Subcutaneous adipose tissue (tissue), 4 donors: ENCODE results near the gene UBE4B. TPM values are rescaled to one million over a fixed set of nuclear protein-coding genes. Genes with fewer than 3 reads are reported as not detected.

Source experiments
- total RNA-seq, 4 donors: library from RNA; depleted of rRNA; stranded (reverse); fragments of >200 nt; gene quantifications; one replicate each; pipeline ENCODE4 v1.1.0, GENCODE V29; 2016
- TF ChIP-seq, protein P1 (sequence below): fragments of 450-650 bp; IDR thresholded peaks from one replicate; pipeline ENCODE4 v1.5.1; 2016; ENCODE audit warnings: low read depth, mild to moderate bottlenecking, control low read depth, antibody characterized with exemption, moderate library complexity

The UBE4B gene
- total RNA-seq, 4 donors from 2014 or later, result 38.2 to 57.8 (median 50.0) TPM

DNA sequence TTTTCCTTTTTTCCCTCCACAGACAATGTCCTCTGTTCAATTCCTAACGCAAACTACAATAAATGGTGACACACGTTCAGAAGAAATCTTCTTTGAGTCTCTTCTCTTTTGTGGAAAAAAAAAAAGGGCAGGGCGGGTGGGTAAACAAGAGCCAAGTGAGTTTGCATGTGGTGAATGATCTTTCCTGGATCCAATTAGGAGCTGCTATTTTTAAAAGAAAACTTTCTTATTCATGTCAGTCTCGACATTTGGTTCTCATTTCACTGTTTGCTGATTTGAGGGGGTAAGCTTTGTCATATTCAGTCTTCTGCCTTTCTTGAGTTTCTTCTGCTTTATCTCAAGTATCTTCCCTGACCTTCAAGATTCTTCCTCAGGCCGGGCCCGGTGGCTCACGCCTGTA is 148.4 kb downstream of the UBE4B start:
- TF ChIP-seq, protein P1, sequence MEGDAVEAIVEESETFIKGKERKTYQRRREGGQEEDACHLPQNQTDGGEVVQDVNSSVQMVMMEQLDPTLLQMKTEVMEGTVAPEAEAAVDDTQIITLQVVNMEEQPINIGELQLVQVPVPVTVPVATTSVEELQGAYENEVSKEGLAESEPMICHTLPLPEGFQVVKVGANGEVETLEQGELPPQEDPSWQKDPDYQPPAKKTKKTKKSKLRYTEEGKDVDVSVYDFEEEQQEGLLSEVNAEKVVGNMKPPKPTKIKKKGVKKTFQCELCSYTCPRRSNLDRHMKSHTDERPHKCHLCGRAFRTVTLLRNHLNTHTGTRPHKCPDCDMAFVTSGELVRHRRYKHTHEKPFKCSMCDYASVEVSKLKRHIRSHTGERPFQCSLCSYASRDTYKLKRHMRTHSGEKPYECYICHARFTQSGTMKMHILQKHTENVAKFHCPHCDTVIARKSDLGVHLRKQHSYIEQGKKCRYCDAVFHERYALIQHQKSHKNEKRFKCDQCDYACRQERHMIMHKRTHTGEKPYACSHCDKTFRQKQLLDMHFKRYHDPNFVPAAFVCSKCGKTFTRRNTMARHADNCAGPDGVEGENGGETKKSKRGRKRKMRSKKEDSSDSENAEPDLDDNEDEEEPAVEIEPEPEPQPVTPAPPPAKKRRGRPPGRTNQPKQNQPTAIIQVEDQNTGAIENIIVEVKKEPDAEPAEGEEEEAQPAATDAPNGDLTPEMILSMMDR, result no peak

DNA sequence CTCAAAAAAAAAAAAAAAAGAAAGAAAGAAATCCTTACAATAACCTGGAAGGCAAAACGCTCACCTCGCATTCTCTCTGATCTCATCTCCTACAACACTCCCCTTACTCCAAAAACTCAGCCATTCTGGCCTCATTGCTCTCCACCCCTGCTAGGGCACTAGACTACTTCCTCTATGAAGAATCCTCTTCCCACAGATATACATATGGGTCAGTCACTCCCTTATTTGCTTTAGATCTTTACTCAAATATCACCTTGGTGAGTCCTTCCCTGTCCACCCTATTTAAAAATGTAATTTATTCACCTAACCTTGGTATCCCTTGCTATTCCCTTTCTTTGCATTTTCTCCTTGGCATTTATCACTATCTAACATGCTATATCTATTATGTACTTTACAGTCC is 153.0 kb downstream of the UBE4B start:
- TF ChIP-seq, protein P1, result no peak

DNA sequence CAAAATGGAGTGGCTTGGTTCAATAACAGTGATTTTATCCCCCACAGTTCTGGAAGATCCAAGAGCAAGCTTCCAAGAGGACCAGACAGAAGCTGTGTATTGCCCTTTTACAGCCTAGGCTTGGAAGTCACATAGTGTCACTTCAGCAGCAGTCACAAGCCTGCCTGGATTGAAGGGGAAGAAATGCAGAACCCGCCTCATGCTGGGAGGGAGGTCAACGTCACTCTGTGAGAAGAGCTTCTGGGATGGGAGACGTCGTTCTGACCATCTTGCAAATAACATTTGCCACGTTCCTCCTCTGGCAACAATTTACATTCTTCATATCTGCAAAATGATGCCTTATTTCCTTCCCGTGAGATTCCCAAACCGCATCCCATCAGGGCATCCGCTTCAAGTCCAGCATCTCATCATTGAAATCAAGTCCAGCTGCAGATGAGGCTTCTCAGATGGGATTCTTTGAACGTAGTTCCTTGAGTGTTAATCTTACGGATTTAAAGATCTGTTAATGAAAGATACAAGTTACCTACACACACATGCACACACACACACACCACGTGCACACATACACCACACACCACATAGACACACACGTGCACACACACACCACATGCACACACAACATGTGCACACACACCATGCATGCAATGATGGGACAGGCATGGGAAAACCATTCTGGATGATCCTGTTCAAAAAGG is 153.7 kb downstream of the UBE4B start:
- TF ChIP-seq, protein P1, result no peak

DNA sequence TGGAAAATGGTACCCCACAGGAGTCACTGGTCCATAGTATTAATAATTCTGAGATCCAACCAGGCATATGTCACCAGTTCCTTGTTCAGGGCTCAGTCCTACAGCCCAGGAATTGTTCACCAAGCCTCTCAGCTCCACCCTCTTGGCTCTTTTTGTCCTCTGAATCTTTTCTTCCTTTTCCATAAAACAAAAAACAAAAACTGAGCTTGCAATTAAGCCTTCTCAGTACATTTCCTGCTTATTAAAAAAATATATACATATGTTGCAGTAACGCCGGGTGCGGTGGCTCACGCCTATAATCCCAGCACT is 154.2 kb downstream of the UBE4B start:
- TF ChIP-seq, protein P1, result no peak

DNA sequence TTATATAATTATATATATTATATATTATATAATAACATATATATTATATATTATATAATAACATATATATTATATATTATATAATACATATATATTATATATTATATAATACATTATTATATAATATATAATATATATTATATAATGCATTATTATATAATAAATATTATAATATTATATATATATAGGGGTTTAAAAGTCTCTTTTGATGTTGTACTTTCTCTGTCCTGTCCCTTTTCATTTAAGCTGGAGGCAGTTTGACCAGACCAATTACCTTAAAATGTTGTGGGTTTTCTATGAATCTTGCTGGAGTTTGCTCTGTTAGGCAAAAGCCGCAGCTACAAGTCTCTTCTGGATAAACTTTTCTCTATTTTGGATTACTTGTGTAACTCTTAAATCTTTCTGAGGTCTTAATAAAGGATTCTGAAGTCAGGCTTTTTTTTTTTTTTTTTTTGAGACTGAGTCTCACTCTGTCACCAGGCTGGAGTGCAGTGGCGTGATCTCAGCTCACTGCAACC is 155.4 kb downstream of the UBE4B start:
- TF ChIP-seq, protein P1, result no peak

DNA sequence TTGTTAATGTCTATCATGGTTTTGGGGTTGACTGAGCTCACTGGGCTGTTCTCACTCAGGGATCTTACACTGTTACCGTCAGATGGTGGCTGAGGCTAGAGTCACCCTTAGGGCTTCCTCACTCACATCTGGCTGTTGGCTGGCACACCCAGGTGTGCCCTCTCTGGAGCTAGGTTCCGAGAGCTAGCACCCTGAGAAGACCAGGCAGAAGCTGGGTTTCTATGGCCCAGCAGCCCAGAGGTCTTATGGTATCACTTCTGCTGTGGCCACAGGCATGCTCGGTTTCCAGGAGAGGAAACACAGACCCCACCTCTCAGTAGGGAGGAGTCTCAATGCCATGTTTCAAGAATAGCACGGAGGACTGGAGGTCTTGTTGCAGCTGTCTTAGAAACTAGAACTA is 156.9 kb downstream of the UBE4B start:
- TF ChIP-seq, protein P1, result no peak

DNA sequence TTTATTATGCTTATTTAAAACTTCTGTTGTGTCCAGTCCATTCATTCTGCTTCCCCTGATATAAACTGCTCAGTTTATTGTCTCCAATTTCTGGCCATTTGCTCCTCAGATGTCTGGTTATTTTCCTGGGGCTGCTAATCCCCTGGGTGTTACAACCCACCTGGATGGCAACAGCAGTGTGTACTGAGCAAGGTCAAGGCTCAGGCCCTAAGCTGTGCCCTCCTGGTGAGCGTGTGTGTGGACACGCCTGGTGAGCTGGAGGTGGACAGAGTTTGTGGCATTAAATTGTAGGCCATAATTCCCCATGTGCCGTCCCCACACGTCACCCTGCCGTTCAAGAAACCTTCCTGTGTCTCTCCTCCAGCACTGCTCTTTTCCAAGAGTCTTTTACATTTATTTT is 159.5 kb downstream of the UBE4B start:
- TF ChIP-seq, protein P1, result no peak
